Epithelial cell of proximal tubule (primary cell): ENCODE results near the gene NAA60. TPM values are rescaled to one million over a fixed set of nuclear protein-coding genes. Genes with fewer than 3 reads are reported as not detected.
"Not testable (repeated sequence)": the region's sequence is repeated elsewhere in the genome, so short reads cannot be mapped to it uniquely, and the experiment has no call there.

ENCODE experiments used
- DNase-seq: peaks from one replicate; pipeline ENCODE4 v3.0.0-alpha.2; 2011; ENCODE audit warnings: low read depth
- H3K4me3 ChIP-seq: 2 replicates; pipeline ENCODE4 v1.5.1; 2011; ENCODE audit warnings: low read depth, mild to moderate bottlenecking, low read length
- total RNA-seq: library from RNA; depleted of rRNA; stranded (reverse); fragments of >200 nt; gene quantifications from 2 replicates; pipeline ENCODE4 v1.2.3, GENCODE V29; 2015
- TF ChIP-seq, protein P1 (sequence below): conservative IDR thresholded peaks from 2 replicates; pipeline ENCODE4 v1.5.1; 2012; ENCODE audit warnings: low read depth, mild to moderate bottlenecking, low read length

The NAA60 gene
- total RNA-seq, 1 donor from 2014 or later: 19.4 TPM

DNA sequence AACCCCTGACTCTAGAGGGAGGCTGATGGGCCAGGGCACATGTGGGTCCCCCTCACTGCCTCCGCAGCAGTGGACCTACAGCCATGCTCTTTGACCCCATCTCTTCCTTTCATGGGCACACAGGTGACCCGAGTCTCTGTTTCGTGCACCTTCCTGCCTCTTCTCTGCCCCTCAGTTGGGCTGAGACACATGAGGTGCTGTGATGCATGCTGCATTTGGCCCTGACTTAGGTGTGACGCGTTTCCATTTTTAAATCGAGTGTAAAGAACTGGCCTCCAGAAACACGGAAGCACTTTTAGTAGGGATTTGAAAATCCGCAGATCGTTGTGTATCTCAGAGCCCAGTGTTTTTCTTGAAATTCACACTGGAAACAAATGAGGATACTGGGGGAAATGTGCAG, 27.2 kb downstream of the NAA60 start:
- TF ChIP-seq, protein P1, sequence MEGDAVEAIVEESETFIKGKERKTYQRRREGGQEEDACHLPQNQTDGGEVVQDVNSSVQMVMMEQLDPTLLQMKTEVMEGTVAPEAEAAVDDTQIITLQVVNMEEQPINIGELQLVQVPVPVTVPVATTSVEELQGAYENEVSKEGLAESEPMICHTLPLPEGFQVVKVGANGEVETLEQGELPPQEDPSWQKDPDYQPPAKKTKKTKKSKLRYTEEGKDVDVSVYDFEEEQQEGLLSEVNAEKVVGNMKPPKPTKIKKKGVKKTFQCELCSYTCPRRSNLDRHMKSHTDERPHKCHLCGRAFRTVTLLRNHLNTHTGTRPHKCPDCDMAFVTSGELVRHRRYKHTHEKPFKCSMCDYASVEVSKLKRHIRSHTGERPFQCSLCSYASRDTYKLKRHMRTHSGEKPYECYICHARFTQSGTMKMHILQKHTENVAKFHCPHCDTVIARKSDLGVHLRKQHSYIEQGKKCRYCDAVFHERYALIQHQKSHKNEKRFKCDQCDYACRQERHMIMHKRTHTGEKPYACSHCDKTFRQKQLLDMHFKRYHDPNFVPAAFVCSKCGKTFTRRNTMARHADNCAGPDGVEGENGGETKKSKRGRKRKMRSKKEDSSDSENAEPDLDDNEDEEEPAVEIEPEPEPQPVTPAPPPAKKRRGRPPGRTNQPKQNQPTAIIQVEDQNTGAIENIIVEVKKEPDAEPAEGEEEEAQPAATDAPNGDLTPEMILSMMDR: no peak
- H3K4me3 ChIP-seq: no peak overlapping the region
- no peak for DNase-seq

DNA sequence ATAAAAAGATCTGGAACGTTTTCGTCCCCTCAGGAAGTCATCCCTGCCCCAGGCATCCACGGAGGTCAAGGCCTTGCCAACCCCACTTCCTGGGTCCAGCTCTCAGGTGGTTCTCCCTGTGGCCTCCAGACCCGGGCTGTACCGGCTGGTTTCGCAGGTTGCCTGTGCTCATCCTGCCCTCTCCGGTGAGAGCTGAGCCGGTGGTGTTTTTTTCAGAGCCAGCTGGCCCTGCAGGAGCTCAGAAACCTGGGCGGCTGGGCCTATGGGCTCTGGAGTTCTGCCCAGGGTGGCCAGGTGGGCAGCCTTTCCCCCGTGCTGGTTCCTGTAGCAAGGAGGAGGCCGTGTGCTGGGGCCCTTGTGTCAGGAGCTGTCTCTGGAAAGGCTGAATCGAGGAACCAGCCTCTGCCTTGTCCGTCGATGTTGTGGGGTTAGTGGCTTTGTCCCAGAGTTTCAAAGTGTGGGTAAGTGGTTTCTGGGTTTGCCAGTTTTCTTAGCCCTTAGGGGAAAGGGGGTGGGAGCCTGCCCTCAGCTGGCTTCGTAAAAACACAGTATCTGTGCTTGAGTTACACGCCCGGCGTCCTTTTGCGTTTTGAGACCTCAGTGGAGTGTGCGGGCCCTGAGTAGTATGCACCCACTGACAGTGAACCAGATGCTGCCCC, 28.2 kb downstream of the NAA60 start:
- H3K4me3 ChIP-seq: no peak overlapping the region
- TF ChIP-seq, protein P1: no peak
- no peak for DNase-seq

DNA sequence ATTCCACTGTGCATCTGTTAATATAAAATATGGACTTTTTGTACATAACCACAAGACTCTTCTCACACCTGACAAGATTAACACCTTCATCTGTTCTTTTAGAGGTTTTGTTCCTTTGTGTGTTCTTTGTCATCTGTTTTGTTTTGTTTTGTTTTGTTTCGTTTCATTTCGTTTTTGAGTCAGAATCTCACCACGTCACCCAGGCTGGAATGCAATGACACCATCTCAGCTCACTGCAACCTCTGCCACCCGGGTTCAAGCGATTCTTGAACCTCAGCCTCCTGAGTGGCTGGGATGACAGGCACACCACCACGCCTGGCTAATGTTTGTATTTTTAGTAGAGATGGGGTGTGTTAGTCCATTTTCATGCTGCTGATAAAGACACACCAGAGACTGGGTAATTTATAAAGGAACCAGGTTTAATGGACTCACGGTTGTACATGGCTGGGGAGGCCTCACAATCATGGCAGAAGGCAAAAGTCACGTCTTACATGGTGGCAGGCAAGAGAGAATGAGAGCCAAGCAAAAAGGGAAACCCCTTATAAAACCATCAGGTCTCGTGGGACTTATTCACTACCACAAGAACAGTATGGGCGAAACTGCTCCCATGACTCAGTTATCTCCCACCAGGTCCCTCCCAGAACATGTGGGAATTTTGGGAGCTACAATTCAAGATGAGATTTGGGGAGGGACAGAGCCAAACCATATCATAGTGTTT, 29.6 kb downstream of the NAA60 start:
- TF ChIP-seq, protein P1: no peak
- DNase-seq: peak; percentile 22
- no peak overlapping the region for H3K4me3 ChIP-seq

- DNase-seq, H3K4me3 ChIP-seq: not testable (repeated sequence)
Observed at GRCh38 chr16:3473596-3473943, 30.1 kb downstream of the NAA60 start.

DNA sequence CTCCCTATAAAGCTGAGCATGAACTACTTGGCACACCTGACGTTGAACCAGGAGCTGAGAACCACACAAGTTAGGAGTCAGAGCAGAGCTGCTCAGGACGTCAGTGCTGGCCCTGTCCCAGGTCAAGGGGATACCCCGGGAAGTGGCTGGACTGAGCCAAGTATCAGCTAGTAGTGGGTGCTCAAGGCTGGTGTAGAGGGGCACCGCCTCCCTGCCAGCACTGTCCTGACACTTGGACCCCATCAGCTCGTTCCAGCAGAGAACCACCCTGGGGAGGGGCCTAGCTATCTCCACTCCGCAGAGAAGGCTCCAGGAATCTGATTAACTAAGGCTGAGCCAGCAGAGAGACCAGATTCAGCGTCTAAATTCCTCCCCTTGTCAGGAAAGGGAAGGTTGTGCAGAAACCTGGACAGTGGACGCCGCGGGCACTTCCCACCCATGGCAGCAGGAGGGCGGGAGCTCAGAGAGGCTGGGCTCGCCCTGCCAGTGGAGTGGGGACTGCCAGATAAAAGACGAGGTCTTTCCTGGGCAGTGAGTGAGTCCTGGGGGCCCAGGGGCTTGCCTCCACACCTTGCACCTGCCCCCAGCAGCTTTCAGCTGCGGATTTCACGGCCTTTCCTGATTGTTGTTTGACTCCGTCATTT, 30.8 kb downstream of the NAA60 start:
- H3K4me3 ChIP-seq: no peak overlapping the region
- TF ChIP-seq, protein P1: no peak
- DNase-seq: no peak

GRCh38 chr16:3474870-3475269, 31.4 kb downstream of the NAA60 start:
- DNase-seq, H3K4me3 ChIP-seq: not testable (repeated sequence)

DNA sequence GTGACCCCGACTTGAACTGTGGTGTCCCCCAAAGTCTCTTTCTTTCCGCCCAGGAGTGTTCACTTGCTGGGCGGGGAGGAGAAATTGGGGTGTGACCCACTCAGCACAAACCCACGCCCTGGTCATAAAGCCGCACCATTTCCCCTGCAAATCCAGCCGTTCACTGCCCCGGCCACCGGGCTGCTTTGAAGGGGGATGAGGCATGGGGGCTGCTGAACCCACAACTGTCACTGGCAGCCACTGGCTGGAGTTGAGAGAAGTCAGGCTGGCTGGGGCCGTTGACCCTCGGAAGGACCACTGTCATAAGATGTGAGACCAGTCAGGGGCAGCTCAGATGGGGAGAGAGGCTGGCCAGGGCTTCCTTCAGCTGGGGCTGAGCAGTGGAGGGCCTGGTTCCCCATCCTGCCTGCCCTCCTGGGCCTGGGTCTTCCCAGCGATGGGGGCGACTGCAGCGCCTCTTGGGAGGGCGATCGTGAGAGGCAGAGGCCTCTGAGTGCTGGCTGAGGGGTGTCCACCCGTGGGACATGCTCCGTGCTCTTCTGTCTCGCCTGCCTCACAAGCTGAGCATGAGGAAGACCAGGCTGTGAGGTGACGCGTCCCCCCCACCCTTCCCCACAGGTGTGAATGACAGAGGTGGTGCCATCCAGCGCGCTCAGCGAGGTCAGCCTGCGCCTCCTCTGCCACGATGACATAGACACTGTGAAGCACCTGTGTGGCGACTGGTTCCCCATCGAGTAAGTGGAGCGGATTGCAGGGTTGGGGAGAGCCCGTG, 32.3 kb downstream of the NAA60 start:
- DNase-seq: no peak
- TF ChIP-seq, protein P1: no peak
- no peak overlapping the region for H3K4me3 ChIP-seq
